ENCODE data around the gene KANSL3.

The KANSL3 gene

GRCh38 chr2:96651793-96652192 lies 13.7 kb upstream of the KANSL3 start:
- no peak for DNase-seq

GRCh38 chr2:96649342-96649741 lies 11.2 kb upstream of the KANSL3 start:
- no peak for DNase-seq

- no peak for DNase-seq
Measured at GRCh38 chr2:96648306-96648930, 10.3 kb upstream of the KANSL3 start.

GRCh38 chr2:96647681-96648080 lies 9.6 kb upstream of the KANSL3 start:
- no peak for DNase-seq

GRCh38 chr2:96642564-96643360 lies 4.7 kb upstream of the KANSL3 start, which contains the start of gene FER1L5:
Gene FER1L5, plus strand, starts transcription at chr2:96642764. Its CDS starts 73 bp downstream, at chr2:96642837.
- DNase-seq: no peak

GRCh38 chr2:96637385-96638143 lies 548 bp downstream of the KANSL3 start:
- DNase-seq: peak; percentile 86

- no peak for DNase-seq
Measured at GRCh38 chr2:96636551-96637171, 1.5 kb downstream of the KANSL3 start.

- no peak for DNase-seq
Measured at GRCh38 chr2:96633641-96634040, 4.5 kb downstream of the KANSL3 start.

- DNase-seq: no peak
Measured at GRCh38 chr2:96631804-96632435, 6.2 kb downstream of the KANSL3 start.

GRCh38 chr2:96626553-96626942 lies 11.6 kb downstream of the KANSL3 start:
- no peak for DNase-seq

- DNase-seq: no peak
Measured at GRCh38 chr2:96625571-96626552, 12.2 kb downstream of the KANSL3 start.

GRCh38 chr2:96623116-96623515 lies 15.0 kb downstream of the KANSL3 start:
- DNase-seq: peak; percentile 4

GRCh38 chr2:96622544-96622943 lies 15.6 kb downstream of the KANSL3 start:
- no peak for DNase-seq

GRCh38 chr2:96618596-96619283 lies 19.4 kb downstream of the KANSL3 start:
- peak; percentile 5 for DNase-seq

GRCh38 chr2:96617012-96617411 lies 21.1 kb downstream of the KANSL3 start:
- DNase-seq: no peak

- no peak for DNase-seq
Measured at GRCh38 chr2:96616535-96616934, 21.6 kb downstream of the KANSL3 start.

GRCh38 chr2:96616128-96616527 lies 22.0 kb downstream of the KANSL3 start:
- no peak for DNase-seq

GRCh38 chr2:96608469-96609455 lies 29.4 kb downstream of the KANSL3 start:
- no peak for DNase-seq

- no peak for DNase-seq
Measured at GRCh38 chr2:96604104-96604503, 34.0 kb downstream of the KANSL3 start.

All from MV-4-11 (cell line).